GM18861 (cell line): ENCODE measurements around the gene AAR2.

Experiments
- ATAC-seq: cut with Tn5 transposase; IDR thresholded peaks from one replicate; pipeline ENCODE4 v1.9.1; 2021; ENCODE audit not compliant: unreplicated experiment

Gene AAR2

GRCh38 chr20:36235892-36236785 lies at the start of gene AAR2:
TSS of gene AAR2 (plus strand) at chr20:36236478. CDS start at chr20:36239869, 3,391 bp downstream.
- peak; percentile 56 for ATAC-seq

- ATAC-seq: no peak
Observed at GRCh38 chr20:36193977-36194712, 42.1 kb upstream of the AAR2 start.

- ATAC-seq: no peak
Observed at GRCh38 chr20:36196676-36197075, 39.6 kb upstream of the AAR2 start.

- ATAC-seq: no peak
Observed at GRCh38 chr20:36197271-36197670, 39.0 kb upstream of the AAR2 start.

GRCh38 chr20:36199345-36200257 lies 36.7 kb upstream of the AAR2 start:
- no peak for ATAC-seq

GRCh38 chr20:36200451-36200850 lies 35.8 kb upstream of the AAR2 start:
- no peak for ATAC-seq

GRCh38 chr20:36201198-36201597 lies 35.1 kb upstream of the AAR2 start:
- ATAC-seq: no peak

- no peak for ATAC-seq
Observed at GRCh38 chr20:36202891-36203338, 33.4 kb upstream of the AAR2 start.

- ATAC-seq: no peak
Observed at GRCh38 chr20:36203861-36204260, 32.4 kb upstream of the AAR2 start.

- no peak for ATAC-seq
Observed at GRCh38 chr20:36205026-36205425, 31.3 kb upstream of the AAR2 start.

GRCh38 chr20:36206068-36206467 lies 30.2 kb upstream of the AAR2 start:
- no peak for ATAC-seq

GRCh38 chr20:36206641-36207040 lies 29.6 kb upstream of the AAR2 start:
- ATAC-seq: no peak

GRCh38 chr20:36207602-36208001 lies 28.7 kb upstream of the AAR2 start:
- ATAC-seq: no peak

GRCh38 chr20:36208257-36208656 lies 28.0 kb upstream of the AAR2 start:
- no peak for ATAC-seq

- no peak for ATAC-seq
Observed at GRCh38 chr20:36210436-36211021, 25.7 kb upstream of the AAR2 start.

- no peak for ATAC-seq
Observed at GRCh38 chr20:36213362-36213761, 22.9 kb upstream of the AAR2 start.

- ATAC-seq: no peak
Observed at GRCh38 chr20:36214684-36215256, 21.5 kb upstream of the AAR2 start.

GRCh38 chr20:36215778-36216177 lies 20.5 kb upstream of the AAR2 start:
- no peak for ATAC-seq

- no peak for ATAC-seq
Observed at GRCh38 chr20:36216314-36217025, 19.8 kb upstream of the AAR2 start.

GRCh38 chr20:36217226-36217625 lies 19.1 kb upstream of the AAR2 start:
- ATAC-seq: no peak
